NCI-H526 treated with DMSO at 0.1 percent for 48 hours (cell line): ENCODE measurements around the gene DDX17.

ENCODE experiments used
- DNase-seq: peaks from one replicate; lab custom pipeline; 2025; lab: John Stamatoyannopoulos, UW

The DDX17 gene

DNA sequence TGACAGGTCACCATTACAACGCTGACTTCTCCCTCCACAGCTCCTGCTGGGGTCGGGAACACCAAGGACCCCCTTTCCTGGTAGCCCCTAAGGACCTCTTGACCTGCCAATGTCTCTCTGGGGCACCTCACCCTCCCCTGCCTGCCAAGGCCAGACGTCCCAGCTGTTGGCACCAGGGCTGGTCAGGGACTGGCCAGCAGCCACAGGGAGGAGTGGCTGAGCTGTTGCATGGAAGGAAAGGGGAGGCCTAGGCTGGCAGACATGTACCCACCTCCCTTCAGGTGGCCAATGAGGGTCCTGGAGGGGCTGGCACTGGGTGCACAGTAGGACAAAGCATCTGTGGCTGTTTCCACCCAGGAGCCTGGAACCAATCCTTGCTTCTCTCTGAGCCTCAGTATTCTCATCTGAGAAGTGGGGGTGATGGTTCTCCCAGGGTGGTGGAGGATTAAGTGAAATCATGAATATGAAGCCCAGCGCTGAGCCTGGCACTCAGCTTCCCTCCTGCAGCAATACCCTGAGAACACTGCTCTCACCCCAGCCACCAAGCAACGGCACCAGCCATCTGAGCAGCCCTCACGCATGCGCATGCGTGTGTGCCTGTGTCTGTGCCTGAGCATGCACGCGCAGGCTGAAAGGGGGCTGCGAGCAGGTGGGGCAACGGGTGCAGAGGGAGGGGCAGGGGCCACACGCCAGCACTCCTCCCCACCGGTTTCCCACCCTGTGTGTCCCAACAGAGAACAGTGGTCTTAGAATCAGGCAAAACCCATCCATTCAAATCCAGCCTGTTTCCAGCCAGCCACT is 57.0 kb downstream of the DDX17 start:
- no peak for DNase-seq

DNA sequence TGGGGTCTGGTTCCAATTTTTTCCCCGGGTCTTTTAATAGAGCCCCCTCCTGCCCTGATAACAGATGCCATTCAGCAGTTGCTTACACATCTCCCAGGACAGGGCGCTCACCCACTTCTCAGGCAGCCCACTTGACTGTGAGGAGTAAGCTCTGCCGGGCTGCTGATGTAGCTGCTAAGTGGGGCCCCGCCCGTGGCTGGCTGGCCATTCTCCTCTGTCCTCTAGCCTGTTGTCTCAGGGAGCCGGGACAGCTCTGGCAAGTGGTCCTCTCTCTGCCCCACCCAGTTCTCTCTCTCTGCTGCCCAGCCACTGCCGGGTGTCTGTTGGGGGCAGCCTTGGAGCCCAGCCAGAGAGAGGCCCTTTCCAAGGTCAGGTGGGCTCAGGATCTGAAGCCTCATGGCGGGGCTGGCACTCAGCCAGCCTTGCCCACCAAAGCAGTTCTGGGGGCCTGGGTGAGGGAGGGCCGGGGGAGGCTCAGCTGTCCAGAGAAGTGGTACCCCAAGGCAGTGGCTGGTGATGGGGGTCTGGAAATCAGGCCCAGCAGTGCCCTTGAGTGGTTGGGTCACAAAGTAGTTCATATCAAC is 60.0 kb downstream of the DDX17 start:
- no peak for DNase-seq

DNA sequence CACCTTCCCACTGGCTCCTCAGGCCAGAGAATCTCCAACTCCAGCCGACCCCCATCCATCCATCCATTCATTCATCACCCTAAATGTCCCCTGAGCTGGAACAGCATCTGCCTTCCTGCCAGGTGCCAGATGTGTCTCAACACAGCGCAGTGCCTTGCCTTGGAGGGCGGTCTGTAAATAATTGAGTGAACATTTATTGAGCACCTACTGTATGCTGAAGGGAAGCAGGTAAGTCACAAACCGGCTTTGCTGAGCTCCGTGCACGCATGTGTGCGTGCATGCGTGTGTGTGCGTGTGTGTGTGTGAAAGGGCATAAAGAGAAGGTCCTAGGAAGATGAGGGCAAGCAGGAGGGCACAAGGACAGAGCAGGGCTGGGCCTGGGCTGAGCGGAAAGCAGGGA is 61.3 kb downstream of the DDX17 start:
- no peak for DNase-seq

DNA sequence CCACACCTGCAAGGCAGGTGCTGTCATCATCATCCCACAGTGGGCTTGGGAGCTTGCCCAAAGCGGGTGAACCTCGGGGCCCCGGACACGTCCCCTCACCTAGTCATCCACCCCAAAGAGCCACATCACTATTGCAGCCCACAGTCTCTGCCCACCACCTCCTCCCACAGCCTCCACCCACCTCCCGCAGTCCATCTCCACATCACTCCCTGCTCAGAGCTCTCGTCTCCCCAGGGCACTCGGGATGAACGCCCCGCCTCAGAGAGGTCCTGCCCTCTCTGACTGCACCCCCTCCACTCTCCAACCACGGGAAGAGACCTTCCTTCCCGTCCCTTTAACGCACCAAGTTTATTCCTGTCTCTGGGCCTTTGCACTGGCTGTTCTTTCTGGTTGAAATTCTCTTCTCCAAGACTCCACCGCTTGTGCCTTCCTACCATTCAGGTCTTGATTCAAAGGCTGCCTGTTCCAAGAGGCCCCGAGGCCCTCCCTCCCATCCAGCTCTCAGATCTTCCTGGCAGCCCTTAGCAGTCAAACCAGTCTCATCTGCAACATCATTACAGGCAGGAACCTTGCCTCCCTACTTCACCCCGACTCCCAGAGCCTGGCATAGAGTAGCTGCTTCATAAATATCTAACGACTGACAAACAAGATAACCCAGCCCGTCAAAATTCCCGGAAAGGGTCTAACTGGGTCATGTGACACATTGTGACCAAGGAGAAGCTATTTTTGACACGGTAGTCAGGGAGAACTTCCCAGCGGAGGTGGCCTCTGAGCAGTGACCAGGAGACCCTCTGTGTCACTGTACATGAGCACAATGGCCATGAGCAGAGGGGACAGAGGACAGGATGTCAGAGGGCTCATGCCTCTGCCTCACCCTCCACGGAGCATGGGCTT is 62.2 kb downstream of the DDX17 start:
- no peak for DNase-seq

DNA sequence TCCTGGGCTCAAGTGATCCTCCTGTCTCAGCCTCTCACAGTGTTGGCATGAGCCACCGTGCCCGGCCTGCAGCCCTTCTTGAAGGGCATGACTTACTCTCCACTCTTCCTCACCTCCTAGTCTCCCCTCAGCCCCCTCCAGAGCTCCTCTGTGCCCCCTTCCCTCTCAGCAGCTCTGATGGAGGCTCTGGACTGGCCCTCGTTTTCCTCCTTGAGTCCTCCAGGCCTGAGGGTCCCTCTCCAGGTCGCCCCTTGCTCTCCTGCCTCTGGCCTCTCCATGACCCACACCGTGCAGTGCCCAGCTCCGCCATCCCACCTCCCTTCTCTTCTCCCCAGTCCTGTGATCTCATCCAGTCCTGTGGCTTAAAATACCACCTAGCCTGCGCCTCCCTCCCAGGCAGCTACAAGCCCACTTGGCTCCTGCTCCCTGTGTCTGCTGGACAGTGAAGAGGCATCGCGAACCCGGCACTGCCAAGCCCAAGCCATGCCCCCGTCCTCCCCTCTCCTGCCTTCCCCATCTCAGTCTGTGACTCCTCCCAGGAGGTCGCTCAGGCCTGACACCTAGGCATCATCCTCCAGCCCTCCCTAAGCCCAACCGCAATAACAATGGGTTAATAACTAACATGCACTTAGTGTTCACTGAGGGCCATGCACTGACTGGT is 63.0 kb downstream of the DDX17 start:
- no peak for DNase-seq

DNA sequence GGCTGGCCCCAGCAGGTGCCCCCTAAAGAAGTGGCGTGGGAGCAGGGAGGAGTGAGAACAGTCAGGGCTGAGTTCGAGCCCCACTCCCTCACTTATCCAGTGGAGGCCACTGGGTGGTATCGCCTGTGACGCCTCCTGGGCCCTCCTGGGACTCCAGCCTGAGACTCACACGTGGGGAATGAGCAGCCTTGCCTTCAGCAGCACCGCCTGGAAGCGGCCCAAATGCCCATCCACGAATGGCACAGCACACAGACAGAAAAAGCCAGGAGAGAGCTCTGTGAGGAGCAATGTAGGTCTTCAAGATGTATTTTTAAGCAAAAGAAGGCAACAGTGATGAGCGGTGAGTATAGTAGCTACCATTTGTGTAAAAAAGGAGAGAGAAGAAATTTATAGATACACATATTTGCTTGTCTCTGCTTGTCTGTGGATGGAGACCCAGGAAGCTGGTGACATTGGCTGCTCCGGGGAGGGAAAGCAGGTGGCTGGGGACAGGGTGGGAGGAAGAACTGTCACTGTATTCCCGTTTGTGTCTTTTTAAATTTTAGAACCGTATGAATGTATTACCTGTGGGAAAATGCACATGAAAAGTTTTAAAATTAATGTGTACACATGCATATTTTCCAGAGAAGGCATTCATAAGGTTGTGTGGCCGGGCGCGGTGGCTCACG is 64.4 kb downstream of the DDX17 start:
- DNase-seq = no peak

DNA sequence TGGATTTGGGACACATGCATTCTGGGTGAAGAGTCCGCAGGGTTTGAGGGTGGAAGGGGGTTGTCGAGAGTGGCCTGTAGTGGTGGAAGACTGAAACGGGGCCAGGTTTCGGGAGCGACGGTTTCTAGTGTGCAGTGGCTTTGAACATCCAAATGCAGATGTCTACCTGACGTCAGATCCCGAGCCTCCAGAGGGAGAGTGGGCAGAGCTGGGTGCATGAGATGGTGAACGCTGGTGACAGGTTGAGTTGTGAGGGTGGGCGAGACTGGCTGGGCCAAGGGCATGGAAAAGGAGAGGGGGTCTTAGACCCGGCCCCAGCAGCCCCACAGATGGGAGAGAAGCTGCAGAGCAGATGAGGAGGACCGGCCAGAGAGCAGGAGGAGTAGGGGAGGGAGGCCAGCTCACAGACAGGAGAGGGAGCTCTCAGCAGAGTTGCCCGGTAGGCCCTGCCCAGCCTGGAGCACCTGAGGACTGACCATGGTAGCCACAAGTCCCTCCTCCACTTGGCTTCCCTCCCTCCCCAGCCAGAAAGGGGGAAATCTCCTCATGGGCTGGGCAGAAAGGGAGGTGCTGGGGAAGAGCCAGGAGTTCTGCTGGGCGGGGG is 65.3 kb downstream of the DDX17 start:
- no peak for DNase-seq

DNA sequence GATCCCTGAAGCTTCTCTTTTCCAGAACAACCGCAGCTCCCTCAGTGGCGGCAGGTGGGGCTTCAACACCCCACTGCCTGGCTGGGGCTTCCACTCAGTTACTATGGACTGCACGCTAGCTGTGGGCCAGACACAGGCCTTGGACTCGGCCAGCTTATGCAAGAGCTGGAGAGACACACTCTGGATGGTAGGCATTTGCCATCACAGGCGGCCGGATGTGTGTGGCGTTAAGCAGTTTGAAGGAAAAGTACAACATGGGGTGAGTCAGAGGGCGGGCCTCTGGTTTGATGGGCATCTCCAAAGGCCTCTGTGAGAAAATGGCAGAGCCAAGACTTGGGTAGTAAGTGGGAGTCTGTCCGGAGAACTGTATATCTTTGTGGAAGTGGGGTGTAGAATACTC is 68.7 kb downstream of the DDX17 start:
- DNase-seq = no peak

DNA sequence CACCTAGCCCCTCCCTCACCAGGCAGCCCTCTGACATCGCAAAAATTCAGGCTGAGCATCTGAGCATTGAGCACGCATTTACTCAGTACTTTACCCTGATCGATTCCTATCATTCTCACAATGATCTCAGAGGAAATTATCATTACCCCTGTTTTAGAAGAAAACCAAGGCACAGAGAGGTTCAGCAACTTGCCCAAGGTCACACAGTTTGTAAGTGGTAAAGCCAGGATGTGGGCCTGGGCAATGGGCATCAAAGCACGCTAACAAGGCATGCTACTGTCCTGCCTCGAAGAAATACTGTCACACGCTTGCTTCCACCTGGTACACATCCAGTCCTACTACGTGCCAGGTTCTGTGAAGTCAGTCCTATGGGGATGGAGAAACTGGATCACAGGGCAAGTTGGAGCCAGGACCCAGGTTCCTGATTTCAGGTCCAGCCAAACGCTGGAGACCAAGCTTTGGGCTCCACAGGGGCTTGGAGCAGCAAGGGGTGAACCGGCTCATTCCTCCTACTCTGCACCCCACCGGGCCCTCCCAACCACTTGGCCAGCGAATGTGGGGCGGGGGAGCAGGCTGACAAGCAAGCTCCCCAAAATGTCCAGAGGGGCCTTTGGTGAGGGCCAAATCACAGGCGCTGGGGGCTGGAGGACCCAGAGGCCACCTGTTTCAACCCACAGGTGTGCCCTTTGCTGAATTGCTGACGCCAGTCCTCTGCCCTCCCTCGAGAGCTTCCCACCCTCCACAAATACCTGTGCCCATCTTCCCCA is 69.3 kb downstream of the DDX17 start:
- no peak for DNase-seq

DNA sequence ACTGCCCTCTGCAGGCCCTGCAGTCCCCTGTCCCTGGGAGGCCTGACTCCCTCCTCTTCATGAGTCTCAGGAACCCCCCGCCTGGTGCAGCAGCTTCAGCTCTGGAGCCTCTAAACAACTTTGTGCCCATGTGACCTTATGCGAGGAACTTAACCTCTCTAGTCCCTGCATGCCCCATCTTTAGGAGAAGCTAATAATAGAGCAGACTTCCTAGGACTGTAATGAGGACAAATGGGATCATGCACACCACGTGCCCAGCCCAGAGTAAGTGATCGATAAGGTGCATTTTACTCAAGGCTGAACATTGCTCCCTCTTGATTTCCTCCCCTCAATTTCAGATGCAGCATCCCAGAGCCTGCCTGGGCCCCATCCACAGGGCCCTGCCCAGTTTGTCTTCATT is 70.1 kb downstream of the DDX17 start:
- no peak for DNase-seq

DNA sequence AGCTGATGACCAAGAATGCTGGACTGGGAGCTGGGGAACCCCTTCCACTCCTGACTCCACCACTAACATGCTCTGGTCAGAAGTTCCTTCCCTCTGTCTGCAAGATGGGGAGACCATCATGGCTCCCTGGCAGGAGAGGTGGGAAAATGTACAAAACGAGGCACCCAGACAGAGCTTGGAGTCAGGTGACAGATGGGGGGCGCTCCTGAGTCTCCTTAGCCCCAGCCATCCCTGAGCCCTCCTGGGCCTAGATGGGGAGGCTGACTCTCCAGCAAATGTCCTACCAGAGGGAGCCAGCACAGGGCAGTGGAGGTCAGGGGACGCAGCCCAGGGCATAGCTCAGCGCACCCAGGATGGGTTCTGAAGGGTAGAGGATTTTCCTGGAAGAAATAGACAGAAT is 71.1 kb downstream of the DDX17 start:
- no peak for DNase-seq

DNA sequence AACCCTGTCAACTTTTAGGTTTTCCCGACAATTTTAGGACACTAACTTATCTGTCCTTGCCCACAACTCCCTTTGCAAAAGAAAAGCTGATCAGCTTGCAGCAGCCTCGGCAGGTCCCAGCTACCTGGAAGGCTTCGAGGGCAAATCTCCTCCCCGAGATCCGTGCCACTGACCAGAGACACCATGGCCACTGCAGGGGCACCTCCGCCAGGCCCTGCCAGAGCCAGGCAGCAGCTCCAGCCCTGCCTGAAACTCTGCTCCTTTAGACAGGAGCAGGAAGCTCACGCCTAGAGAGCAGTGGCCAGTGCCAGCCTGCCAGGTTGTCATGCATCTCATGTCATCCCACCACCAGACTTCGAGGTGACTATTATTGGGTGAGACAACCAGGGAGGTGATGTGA is 72.2 kb downstream of the DDX17 start:
- DNase-seq = no peak
